ENCODE measurements around the gene SLC34A3. TPM values are rescaled to one million over a fixed set of nuclear protein-coding genes. Genes with fewer than 3 reads are reported as not detected.
A peak's percentile ranks its signal among the peaks of the same experiment; 100 is the strongest.

The SLC34A3 gene
- total RNA-seq, 4 donors from 2014 or later: 0.33 TPM; not detected in 3

DNA sequence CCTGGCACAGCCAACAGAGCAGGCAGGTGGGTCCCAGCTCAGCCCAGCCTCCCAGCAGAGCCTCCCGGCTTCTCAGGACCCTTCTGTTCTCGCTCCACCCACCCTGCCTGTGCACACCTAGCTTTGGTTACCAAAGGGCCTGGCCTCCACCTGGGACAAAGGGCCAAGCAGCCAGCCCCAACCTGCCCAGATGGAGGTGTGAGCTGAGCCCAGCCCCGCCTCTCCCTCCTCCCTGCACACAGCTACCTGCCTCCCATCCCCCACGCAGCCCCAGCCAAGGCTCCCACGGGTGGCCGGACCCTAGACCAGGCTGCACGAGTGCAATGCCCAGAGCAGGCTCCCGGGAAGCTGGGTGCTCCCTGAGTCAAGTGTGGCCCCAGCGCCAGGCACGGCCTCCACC lies 35.8 kb upstream of the SLC34A3 start:
- H3K36me3 ChIP-seq: peaks cover 7 to 9% of the 10 kb centered on the region in 2 donors
- no peaks in the 10 kb centered on the region for H3K9me3 ChIP-seq
- intact Hi-C loops (cut with DNase I): no loop called here
- DNase-seq: no peak
- peaks cover 24 to 35% of the 10 kb centered on the region in 2 donors for H3K4me1 ChIP-seq
- TF ChIP-seq, protein P1, sequence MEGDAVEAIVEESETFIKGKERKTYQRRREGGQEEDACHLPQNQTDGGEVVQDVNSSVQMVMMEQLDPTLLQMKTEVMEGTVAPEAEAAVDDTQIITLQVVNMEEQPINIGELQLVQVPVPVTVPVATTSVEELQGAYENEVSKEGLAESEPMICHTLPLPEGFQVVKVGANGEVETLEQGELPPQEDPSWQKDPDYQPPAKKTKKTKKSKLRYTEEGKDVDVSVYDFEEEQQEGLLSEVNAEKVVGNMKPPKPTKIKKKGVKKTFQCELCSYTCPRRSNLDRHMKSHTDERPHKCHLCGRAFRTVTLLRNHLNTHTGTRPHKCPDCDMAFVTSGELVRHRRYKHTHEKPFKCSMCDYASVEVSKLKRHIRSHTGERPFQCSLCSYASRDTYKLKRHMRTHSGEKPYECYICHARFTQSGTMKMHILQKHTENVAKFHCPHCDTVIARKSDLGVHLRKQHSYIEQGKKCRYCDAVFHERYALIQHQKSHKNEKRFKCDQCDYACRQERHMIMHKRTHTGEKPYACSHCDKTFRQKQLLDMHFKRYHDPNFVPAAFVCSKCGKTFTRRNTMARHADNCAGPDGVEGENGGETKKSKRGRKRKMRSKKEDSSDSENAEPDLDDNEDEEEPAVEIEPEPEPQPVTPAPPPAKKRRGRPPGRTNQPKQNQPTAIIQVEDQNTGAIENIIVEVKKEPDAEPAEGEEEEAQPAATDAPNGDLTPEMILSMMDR (IDR thresholded peaks at IDR 0.05): no peak
- TF ChIP-seq POLR2A (IDR thresholded peaks at IDR 0.05): no peak
- WGBS, 2 donors: 74 to 80% methylated on average over 10 of the region's 10 CpGs
- H3K27me3 ChIP-seq: no peaks in the 10 kb centered on the region
- no peak overlapping the region for H3K27ac ChIP-seq
- no peak overlapping the region for H3K4me3 ChIP-seq (replicated peaks in 1 of 3)

DNA sequence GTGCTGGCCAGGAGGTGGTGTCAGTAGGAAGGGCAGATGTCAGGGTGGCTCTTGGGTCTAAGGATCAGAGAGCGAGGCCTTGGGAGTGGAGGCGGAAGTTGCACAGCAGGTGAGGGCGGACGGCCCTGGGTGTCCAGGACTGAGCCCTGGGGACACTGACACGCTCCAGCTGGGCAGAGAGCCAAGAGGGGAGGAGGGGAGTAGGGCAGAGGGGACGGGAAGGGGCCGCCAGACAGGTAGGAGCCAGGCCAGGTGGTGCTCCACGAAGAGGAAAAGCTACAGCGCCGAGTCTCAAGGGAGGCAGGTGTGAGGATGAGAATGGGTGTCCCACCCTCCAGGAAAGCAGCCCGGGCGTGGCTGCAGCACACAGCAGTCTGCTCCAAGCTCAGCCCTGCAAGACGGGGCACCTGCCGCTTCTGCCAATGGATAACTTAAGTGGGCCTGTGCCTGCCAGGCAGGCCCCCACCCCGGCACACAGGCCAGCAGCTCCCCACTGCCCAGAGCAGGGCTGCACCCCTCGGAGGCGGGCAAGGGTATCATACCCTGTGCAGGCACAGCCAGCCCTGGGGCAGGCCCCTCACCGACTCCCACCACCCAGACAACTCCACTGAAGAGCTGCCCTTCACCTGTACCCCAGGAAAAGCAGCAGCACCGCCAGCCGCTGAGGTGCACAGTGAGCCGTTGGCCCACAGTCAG lies 35.0 kb upstream of the SLC34A3 start:
- TF ChIP-seq, protein P1 (IDR thresholded peaks at IDR 0.05): no peak
- TF ChIP-seq POLR2A (IDR thresholded peaks at IDR 0.05): no peak
- H3K4me3 ChIP-seq (replicated peaks in 1 of 3): no peak overlapping the region
- no peak overlapping the region for H3K27ac ChIP-seq
- H3K4me1 ChIP-seq: peaks cover 19 to 31% of the 10 kb centered on the region in 2 donors
- intact Hi-C loops (cut with DNase I): no loop called here
- H3K27me3 ChIP-seq: no peaks in the 10 kb centered on the region
- H3K36me3 ChIP-seq: peaks cover under 1 to 1% of the 10 kb centered on the region in 2 donors
- 76 to 80% methylated on average over 15 to 16 of the region's 21 CpGs for WGBS, 2 donors
- DNase-seq: no peak
- H3K9me3 ChIP-seq: no peaks in the 10 kb centered on the region

GRCh38 chr9:137198051-137198901 lies 32.4 kb upstream of the SLC34A3 start:
- no peaks in the 10 kb centered on the region for H3K9me3 ChIP-seq
- TF ChIP-seq POLR2A (IDR thresholded peaks at IDR 0.05): no peak
- TF ChIP-seq, protein P1 (IDR thresholded peaks at IDR 0.05): no peak
- no peak overlapping the region for H3K27ac ChIP-seq
- no peaks in the 10 kb centered on the region for H3K36me3 ChIP-seq
- H3K4me1 ChIP-seq: peaks cover 19 to 47% of the 10 kb centered on the region in 2 donors
- intact Hi-C loops (cut with DNase I): no loop called here
- peak in 1 of 2 donors; percentile 45 for DNase-seq
- 82 to 88% methylated on average over 6 to 7 of the region's 19 CpGs for WGBS, 2 donors
- H3K27me3 ChIP-seq: no peaks in the 10 kb centered on the region
- no peak overlapping the region for H3K4me3 ChIP-seq (replicated peaks in 1 of 3)

DNA sequence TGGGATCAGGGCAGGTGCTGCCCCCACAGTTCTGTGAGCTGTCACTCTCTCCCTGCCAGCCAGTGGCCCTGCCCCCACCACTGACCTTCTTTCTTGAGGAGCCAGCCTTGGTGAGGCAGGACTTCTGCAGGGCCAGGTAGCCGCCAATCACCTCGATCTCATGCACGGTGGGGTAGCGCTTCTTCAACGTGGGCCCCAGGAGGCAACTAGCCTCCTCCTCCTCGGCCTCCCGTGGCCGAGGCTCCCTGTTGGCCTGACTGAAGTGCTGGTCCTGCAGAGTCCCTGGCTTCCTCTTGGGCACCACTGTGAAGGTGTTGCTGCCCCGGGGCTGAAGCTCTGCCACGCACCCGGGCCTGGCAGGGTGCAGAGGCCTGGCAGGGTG lies 31.8 kb upstream of the SLC34A3 start:
- Histone ChIP-seq H3K4me3 (replicated peaks in 1 of 3) (no peak overlapping the region), H3K9me3 (no peaks in the 10 kb centered on the region), H3K27ac (no peak overlapping the region), H3K4me1 (peaks cover 25 to 53% of the 10 kb centered on the region in 2 donors), H3K36me3 (no peaks in the 10 kb centered on the region), H3K27me3 (no peaks in the 10 kb centered on the region)
- WGBS, 2 donors: 85 to 92% methylated on average over 4 to 9 of the region's 11 CpGs
- TF ChIP-seq, protein P1 (IDR thresholded peaks at IDR 0.05): no peak
- no peak for TF ChIP-seq POLR2A (IDR thresholded peaks at IDR 0.05)
- DNase-seq: no peak
- intact Hi-C loops (cut with DNase I): no loop called here

Data from thyroid gland (tissue), 4 donors.